HG03439 (cell line): ENCODE results near the gene TTC7B.

Experiments
- ATAC-seq: cut with Tn5 transposase; IDR thresholded peaks from one replicate; pipeline ENCODE4 v1.9.1; 2021; ENCODE audit warnings: mild to moderate bottlenecking, moderate library complexity; ENCODE audit not compliant: unreplicated experiment

TTC7B gene

DNA sequence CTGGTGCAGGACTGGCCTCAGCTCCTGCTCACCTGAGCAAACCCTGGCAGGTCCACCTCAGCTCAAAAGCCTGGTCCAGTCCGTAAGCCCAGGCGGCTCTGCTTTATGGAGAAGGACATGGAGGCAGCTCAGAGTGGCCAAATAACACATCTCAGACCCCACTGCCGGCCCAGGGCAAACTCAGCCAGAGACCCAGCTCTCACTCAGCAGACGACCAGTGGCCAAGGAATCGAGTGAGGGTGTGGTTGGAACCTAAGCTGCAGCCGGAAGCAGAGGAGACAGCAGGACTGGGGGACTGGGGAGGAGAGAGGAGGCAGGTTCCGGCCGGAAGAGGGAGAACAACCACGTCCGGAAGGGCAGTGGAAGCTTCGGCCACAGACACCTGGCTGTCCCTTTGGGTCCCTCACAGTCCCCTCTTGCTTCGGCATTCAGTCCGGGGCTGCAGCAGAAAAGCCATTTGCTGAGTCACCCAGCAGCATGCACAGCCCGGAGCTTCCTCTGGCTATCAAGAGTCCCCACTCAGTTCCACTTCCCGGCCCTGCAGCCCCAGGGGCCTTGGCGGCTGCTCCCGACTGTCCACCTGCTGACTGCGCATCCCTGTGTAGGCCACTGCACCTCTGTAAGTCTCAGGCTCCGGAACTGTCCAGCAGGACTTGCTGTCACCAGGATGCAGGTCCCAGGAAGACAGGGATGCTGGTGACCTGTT lies 315.4 kb downstream of the TTC7B start:
- ATAC-seq: no peak

DNA sequence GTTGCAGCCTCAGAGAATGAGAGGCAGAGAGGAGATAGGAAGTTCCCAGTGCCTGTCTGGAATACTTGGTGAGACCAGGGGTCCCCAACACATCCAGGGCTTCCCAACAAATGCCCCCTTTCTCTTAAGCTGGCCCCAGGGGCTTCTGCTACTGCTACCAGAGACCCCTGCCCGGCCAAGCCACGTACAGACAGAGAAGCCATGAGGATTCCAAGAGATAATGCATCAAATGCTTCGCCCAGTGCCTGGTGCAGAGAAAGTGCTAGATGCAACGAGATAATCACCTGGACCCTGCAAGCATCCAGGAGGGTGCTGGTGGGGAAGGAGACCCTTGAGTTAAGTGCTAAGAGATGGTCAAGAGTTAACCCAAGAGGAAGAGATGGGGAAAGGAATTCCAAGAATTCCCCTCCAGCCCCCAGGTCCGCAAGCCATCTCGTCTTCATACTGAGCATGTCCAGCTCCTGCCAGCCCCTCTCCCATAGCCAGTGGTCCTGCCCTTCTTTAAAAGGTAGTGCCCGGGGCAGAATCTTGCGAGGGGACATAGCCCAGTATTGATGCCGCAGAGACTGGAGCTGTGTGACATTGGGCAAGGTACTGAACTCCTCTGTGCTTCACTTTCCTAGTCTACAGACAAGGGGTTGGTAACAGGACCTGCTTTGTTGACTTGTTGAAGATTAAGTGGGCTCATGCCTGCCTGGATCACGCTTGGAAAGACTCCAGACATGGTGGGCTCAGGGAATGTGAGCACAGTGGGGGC lies 316.1 kb downstream of the TTC7B start:
- ATAC-seq: no peak

DNA sequence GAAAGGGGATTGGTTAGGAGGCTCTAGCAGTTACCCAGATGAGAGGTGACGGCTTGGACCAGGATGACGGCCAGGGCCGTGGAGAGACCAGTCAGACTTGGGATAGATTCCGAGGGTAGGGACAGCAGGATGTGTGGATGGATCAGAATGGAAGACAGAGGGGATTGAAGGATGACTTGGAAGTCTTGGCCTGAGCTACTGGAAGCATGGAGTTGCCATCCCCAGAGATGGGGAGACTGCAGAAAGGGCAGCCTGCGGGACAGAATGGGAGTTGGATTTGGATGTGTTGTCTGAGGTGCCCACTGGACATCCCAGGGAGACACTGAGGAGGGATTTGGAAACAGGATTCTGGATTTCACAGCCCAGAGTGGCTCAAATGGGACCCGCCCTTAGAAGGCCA lies 317.1 kb downstream of the TTC7B start:
- no peak for ATAC-seq

DNA sequence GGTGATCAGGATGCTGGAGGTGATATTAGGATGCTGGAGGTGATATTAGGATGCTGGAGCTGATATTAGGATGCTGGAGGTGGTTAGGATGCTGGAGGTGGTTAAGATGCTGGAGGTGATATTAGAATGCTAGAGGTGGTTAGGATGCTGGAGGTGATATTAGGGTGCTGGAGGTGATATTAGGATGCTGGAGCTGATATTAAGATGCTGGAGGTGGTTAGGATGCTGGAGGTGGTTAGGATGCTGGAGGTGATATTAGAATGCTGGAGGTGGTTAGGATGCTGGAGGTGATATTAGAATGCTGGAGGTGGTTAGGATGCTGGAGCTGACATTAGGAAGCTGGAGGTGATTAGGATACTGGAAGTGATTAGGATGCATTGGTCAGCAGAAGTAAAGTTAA lies 318.0 kb downstream of the TTC7B start:
- ATAC-seq: no peak

DNA sequence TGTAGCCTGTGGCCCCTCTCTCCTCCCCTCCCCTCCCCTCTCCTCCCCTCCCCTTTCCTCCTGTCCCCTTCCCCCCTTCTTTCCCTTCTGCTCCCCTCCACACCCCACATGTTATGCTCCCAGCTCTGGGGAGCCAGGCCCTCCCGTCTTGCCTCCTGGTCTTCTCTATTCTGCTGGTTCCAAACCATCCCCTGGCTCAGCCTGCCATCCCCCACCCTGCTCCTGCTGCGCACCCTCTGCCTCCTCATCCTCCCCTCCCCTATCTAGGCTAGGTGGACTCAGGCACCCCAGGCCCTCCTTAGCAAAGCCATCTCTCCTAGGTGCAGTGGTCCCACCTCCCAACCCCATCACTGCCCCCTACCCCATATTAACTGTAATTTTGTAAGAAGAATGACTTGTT lies 319.9 kb downstream of the TTC7B start:
- no peak for ATAC-seq

DNA sequence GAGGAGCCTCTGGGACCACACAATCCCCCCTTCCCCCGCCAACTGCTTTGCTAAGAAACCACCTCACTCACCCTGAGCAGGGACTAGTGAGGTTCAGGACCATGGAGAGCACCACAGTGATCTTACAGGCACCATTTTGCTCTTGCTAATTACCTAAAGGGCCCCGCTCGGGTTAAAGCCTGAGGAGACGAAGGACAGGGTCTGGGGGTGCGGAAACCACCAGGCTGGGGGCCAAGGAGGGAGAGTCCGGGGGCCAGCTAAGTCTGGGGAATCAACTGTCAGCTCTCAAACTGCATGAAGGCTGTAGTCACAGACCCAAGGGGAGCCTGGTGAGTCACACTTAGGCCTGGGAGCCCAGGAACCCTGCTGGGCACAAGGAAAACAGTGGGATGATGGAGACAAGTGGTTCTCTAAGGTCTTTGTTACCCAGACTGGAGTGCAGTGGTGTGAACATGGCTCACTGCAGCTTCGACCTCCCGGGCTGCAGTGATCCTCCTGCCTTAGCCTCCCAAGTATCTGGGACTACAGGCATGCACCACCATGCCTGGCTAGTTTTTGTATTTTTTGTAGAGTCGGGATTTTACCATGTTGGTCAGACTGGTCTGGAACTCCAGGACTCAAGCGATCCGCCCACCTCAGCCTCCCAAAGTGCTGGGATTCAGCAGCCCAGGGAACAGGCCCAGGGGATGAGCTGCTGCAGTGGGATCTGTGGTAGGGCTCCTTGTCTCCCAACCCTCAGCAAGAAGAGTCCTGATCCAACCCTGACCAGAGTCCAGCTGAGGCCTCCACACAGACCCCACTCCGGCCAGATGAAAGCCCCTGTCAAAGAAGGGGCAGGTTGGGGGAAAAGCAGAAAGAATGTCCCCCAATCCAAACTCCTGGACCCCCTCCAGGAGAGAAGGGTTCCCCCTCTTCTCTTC lies 320.6 kb downstream of the TTC7B start:
- no peak for ATAC-seq

DNA sequence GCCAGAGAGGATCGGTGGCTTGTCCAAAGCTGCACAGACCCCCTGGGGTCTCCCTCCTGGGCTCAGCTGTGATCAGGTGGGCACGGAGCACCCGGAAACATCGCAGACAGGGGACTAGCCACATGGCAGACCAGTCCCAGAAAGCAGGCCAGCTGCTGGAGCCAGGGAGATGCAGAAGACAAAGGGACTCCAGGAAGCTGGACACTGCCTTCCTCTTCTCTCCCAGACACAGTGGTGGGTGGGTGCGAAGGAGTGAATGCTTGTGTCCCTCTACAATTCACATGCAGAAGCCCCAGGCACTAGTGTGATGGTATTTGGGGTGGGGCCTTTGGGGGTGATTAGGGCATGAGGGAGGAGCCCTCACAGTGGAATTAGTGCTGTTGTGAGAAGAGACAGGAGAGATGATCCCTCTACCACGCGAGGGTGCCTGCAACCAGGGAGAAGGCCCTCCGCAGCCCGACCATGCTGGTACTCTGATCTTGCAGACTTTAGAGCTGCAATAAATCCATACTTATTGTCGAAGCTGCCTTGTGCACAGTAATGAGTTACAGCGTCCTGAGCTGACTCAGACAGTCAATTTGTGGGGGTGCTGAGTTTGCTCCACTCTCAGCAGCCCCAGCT lies 324.2 kb downstream of the TTC7B start:
- ATAC-seq: no peak

DNA sequence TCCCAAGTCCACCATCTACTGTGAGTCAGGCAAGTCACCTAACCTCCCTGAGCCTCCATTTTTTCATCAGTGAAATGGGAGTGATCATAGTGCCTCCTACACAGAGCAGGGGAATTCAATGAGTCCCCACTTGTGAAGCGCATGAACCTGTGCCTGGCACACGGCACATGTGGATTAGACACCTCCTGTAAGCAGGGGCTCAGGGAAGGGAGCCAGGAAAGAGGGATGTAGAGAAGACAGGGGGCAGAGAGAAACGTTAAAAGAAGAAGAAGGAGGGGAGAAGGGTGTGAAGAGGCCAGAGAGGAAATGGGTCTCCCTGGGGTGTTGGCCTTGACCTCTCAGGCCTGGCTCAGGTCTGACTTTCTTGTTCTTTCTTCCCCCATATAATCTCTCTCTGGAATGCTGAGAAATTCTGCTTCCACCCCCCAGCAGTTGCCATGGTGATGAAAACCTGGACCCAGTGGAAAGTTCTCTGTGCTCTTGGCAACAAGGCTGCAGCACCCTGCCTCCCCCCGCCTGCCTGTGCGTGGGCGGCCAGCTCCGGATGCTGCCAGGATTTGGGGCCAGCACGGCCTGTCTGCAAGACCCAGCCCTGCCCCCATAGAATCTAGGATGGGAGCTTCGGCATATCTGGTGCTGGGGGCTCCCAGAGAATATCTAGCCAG lies 324.9 kb downstream of the TTC7B start:
- ATAC-seq: no peak

DNA sequence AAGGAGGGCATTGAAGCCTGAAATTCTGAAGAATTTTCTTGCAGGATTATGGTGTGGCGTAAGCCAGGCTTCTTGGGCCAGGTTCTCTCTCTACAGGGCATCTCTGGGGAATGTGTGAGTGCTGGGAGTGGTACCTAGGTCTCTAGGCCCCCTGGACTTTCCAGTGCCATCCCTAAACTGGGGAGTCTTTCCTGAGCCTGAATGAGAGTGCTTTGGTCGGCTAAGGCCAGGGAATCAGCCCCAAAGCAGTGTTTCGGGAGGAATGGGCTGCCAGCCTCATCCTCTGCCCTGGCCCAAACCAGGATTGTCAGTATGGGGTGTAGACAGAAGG lies 325.5 kb downstream of the TTC7B start:
- ATAC-seq: no peak

DNA sequence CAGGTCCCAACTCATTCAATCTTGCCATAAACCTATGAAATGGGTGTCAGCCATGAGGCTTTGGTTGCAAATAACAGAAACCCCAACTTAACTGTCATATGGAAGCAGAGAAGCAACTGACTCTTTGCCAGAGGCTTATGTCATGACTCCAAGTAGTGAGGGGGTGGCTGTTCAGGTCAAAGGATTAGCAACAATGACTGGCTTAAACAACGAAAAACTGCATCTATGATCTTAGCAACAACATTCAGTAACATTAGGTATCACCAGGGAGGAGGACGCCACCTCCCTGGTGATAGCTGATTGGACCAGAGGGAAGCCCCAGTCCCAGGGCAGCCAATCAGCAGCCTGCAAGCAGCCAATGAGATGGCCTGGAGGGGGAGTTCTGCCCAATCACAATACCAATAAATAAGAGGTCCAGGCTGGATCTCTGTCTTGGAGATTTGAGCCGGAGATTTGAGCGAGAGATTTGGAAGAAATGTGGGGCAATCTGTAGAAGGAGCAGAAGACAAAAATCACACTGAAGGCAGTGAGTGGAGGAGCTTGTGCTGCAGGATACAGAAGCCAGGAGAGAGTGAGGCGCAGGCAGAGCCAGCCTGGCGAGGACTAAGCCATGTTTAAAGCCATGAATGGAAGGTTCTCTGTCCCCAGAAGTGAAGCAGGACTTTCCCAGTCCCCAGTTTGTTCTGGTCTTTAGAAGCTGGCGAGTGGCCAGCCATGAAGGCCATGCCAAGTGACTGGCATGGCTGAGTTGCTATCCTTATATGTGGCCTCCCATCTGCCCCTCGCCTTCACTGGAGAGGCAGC lies 326.1 kb downstream of the TTC7B start:
- no peak for ATAC-seq

DNA sequence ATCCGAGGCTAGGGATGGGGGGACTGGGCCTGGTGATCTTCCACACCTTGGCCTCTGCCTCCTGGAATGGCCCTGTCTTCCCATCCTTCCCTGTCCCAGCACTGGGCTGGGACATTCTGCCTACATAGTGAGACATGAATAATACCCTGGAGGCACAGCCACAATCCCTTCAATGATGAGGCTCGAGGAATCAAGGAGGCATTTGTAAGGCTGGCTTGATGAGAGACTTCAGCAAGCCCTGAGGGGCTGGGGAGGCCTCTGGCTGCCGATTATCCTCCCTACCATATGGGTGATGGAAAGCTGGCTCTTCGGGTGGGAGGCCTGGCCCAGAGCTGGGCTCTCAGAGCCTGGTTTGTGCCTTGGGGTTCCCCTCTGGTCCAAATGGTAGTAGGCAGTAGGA lies 326.9 kb downstream of the TTC7B start:
- ATAC-seq: no peak

DNA sequence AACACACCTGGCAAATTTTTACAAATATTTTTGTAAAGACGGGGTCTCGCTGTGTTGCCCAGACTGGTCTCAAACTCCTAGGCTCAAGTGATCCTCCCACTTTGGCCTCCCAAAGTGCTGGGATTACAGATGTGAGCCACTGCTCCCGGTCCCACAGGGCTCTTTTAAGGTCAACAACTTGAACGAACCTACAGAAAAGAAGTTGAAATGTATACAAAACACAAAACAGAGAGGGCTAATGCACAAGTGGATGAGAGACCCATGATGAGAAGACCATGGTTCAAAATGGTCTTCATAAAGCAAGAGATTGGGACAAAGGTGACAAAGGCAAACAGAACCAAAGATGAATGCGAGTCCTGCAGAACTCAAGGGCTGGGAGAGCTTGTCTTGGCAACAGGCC lies 328.0 kb downstream of the TTC7B start:
- no peak for ATAC-seq

DNA sequence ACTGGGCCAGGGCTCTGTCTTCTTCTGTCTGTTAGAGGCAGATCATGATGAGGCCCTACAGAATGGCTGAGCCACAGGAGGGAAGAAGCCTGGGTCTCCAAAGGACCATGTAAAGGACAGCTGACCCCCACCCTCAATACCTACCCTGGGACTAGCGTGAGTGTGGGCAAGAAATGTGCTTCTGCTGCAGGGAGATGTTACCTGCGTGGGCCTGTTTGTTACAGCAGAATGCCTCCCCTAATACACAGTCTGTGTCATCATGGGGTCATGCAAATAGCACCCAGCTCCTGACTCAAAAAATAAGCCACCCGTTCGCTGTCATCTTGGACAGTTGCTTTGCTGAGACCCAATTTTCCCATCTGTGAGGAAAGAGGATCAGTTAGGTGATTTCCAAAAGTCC lies 328.8 kb downstream of the TTC7B start:
- no peak for ATAC-seq

DNA sequence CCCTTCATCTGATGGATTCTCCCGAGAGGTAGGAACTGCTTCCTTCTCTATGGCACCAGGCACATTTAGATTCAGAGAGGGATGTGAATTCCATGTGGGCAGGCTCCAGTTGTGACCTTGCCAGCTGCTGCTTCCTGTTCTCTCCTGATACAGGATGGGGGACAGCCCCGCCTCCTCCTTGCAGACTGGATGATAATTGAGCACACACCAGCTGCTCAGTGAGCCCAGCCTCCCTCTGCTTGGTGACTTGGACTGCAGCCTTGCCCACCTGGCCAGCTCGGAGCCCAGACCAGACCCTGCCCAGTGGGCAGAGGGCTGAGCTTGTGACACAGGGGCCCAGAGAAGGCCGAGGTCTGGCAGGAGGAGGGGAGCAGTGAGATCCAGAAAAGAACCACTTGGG lies 329.2 kb downstream of the TTC7B start:
- no peak for ATAC-seq

DNA sequence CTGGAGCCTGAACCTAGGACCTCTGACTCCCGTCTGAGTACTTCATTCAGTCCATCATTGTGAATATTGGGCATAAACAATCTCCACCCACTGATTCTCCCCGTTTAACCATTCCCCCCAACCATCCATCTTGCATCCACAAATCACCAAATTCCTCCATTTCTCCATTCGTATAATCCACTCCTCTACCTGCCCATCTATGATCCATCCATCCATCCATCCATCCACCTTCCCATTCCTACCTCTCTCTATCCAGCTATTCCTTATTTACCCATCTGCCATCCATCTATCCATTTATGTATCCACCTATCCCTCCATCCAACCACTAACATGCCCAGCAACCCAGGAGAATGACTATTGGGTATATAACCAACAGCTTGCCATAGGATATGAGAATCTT lies 331.9 kb downstream of the TTC7B start:
- no peak for ATAC-seq

DNA sequence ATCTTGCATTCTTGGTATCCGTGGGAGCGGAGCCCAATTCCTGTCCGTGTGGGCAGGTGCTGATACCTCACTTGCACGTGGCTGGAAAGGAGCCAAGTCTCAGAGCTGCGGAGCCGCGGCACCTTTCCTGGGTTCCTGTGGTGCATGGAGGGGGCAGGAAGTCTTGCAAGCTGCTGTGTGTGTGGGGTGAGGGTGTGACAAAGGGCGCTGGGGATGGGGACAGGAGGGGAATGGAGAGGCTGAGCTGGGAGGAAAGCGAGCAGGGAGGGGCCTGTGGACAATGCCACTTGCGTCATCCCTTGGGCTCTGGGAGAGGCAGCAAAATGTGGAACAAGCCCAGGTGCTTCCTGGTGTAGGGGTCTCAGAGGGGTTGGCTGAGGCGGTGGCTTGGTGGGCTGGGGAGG lies 332.7 kb downstream of the TTC7B start:
- ATAC-seq: no peak

DNA sequence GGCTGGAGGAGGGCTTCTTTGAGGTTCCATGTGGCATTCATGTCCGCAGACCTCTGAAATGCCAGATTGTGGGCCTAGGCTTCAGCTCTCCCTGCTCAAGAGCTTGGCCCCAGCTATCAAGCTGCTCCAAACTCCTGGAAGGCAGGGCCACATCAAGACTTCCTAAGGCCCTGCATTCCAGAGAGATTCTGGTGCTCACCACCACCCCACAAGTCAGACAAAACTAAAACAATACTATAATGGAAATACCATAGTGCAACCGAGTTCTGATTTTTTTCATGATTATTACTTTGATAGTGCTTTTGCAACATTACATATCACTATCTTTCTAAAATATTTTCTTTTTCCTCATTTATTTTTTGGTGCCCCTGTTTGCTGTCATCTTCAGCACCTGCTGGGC lies 333.1 kb downstream of the TTC7B start:
- no peak for ATAC-seq

DNA sequence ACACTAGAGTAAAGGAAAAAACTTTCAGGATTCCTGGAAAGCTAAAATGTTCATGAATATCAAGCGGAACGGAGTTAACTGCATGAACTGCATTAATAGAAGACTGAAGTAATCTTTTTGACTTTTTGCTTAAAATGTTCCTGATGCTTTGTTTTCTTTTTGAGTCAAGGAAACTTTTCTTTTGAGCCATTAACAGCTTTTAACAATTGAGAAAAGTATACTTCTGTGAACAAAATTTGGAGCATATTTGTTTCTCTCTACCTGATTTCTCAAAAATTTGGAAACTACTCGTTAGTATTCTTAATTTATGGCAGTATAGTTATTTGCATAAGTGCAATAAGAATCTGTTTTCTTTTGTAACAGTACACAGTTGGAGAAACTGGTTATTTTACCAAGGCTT lies 340.9 kb downstream of the TTC7B start:
- ATAC-seq: no peak
